ENCODE measurements around the gene TFDP2.
"Not testable (repeated sequence)": the region's sequence is repeated elsewhere in the genome, so short reads cannot be mapped to it uniquely, and the experiment has no call there.

The TFDP2 gene, protein sequence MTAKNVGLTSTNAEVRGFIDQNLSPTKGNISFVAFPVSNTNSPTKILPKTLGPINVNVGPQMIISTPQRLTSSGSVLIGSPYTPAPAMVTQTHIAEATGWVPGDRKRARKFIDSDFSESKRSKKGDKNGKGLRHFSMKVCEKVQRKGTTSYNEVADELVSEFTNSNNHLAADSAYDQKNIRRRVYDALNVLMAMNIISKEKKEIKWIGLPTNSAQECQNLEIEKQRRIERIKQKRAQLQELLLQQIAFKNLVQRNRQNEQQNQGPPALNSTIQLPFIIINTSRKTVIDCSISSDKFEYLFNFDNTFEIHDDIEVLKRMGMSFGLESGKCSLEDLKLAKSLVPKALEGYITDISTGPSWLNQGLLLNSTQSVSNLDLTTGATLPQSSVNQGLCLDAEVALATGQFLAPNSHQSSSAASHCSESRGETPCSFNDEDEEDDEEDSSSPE

GRCh38 chr3:142148792-142149672 is at the start of gene TFDP2:
TSS of gene TFDP2 (minus strand) at chr3:142149544. CDS start at chr3:142101749, 47,795 bp downstream.
- DNase-seq: peak; percentile 77

DNA sequence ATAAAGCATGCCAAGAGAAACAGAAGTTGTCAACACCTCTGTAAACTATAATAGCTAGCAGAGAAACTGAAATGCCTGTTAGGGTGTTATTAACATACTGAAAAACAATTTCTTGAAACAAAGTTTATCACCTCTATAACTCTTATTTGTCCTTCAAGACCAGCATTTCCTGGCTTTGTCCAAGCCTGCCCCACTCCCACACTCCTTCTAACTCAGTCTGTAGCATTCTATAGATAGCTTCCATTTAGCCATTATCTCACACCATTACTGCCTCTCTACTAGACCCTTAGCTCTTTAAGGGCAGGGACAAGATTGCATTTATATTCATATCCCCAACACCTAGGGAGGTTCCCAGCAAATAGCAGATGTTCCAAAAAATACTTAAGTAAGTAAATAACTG is 39.5 kb upstream of the TFDP2 start:
- no peak for DNase-seq

DNA sequence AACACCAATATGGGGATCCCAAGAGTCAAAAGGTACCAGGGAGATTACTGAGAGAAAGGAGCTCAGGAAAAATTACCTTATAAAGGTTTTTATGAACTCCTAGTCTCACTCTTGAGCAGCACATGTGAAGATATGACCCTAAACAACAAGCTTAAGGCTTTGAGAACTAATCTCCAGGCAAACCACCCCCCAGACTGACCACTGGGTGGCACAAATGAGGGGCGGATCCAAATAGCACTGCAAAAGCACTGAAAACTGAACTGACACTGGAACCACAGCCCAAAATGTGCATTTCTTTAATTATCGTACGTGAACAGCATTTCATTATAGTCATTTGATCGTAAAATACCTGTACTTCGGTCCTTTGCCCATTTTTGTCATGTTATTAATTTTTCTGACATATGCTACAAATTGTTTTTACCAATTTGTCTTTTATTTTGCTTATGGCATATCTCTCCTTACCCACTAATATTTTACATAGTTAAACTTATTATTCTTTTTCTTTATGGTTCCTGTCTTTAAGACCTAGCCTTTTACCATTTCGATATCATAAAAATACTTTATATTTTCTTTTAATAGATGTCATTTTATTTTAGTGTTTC is 31.5 kb upstream of the TFDP2 start:
- peak; percentile 24 for DNase-seq

DNA sequence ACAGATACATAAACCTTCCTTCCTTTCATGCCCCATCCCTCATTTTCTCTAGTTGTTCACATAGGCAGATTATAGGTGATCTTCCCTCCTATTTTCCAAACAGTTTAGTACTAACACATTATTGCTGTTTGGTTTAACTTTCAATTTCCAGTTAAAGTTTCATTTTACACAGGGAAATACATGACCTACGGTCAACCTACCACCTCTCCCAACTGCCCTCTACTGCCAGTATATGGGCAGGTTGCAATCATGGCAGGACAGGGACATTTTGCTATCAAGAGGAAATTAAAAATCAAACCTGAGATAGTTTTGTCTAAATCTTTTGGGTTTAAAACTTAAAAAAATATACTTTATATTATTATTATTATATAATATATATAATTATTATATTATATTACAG is 26.1 kb upstream of the TFDP2 start:
- DNase-seq: no peak

GRCh38 chr3:142174559-142174958 is 25.2 kb upstream of the TFDP2 start:
- DNase-seq: no peak

GRCh38 chr3:142168514-142168913 is 19.2 kb upstream of the TFDP2 start:
- no peak for DNase-seq

DNA sequence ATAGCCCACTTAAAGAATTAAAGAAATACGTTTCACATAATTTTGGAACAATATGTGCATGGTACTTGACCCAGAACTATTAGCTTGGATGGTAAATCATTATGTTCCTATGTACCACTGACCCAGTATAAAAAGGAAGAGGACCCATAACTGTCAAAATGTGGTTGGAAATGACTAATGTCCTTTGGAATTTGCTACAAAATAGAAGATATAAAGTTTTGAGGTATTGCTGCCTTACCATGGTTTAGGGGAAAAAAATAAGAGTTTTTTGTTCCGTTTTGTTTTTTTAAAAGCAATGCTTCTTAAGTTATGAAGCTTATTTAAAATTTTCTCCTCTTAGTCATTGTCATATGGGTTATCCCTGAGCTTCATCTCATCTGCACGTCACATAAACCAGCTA is 15.8 kb upstream of the TFDP2 start:
- no peak for DNase-seq

DNA sequence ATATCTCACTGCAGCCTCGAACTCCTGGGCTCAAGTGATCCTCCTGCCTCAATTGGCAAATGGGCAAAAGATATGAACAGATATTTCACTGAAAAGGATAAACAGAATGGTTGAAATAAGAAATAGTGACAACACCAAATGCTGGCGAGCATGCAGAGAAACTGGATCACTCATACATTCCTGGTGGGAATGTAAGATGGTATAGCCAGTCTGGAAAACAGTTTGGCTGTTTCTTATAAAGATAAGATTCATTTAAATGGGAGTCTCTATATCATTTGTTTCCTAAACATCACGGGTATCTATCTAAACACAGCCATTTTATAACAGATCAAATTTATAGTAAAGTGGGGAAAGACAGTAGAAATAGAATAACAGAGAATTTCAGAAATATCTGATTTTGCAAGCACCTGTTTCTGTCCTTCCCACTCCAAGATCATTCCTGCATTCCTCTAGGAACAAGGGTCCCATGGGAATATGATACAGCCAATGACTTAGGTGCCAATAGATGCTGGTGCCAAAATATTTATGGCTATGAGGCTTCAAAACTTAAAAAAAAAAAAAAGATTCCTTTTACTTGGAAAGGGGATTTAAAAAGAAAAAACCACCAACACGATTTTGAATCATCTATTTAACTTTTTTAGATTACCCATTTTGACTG is 9.9 kb upstream of the TFDP2 start:
- no peak for DNase-seq

- no peak for DNase-seq
These were observed 4.8 kb upstream of the TFDP2 start for GRCh38 chr3:142154186-142154585.

DNA sequence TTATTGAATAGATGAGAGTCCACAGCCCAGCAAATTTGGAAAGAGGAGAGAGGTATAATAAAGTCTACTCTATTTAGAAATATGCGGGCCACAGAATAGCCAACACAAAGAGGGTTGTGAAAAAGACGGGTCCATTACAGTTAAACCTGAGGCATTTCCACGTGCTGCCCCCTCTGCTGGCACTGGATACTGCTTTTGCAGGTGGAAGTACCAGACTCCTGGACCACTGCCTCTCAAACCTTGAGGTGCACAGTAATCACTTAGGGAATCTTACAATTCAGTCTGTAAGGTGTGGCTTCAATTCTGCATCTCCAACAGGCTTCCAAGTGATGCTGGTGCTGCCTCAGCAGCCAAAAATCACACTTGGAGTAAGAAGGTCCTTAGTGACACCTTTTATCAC is 3.0 kb upstream of the TFDP2 start:
- no peak for DNase-seq

DNA sequence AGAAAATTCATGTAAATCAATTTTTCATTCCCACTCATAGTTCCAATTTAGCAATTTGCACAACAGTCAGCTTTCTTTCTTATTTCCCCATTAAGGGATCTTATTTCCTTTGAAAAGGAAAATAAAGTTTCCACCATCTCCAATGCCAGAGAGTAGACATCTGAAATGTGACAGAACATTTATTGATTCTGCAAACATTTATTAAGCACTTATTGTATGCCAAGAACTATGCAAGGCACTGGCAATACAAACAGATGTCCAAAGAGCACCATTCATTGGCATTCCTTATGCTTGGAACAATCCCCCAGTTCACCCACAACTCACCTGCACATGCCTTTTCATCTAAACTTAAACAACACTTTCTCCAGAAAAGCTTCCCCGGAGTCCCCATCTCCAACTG is 2.5 kb upstream of the TFDP2 start:
- no peak for DNase-seq

- DNase-seq: no peak
These were observed 1.9 kb upstream of the TFDP2 start for GRCh38 chr3:142151240-142151639.

GRCh38 chr3:142150271-142150670 is 927 bp upstream of the TFDP2 start:
- no peak for DNase-seq

GRCh38 chr3:142149673-142149992 is 289 bp upstream of the TFDP2 start:
- no peak for DNase-seq

DNA sequence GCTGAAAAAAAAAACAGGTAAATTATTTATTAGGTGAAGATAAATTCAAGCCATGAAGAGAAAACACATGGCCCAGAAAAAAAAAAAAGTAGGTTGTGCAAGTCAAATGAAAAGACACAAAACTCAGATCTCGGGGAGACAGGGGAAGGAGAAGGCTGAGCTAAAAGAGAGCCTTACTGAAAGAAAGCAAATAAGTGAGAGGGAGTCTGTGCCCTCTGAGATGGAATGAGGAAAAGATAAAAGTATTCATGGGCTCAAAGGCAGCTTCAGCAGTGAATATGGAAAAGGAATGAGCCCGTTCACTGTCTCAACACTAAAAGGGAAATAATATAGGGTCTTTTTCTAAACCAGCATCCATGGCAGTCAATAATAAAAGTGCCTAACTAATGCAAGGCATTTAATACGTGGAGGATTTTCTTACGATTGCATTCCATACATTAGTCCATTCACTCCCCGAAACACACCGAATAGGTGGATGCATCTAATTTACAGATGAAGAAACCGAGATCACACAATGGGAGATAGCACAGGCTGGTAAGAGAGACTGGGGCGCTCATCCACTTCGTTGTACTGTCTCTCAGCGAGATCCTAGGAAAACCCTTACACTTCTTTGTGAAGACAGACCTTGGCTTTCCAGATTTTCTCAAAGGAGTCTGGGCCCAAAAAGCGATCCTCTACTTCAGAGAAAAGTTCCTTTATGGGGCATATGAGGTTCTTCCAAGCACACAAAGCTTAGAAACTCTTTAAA is 1.1 kb downstream of the TFDP2 start:
- DNase-seq: no peak

- not testable (repeated sequence) for DNase-seq
These were observed 4.8 kb downstream of the TFDP2 start for GRCh38 chr3:142144587-142144986.

DNA sequence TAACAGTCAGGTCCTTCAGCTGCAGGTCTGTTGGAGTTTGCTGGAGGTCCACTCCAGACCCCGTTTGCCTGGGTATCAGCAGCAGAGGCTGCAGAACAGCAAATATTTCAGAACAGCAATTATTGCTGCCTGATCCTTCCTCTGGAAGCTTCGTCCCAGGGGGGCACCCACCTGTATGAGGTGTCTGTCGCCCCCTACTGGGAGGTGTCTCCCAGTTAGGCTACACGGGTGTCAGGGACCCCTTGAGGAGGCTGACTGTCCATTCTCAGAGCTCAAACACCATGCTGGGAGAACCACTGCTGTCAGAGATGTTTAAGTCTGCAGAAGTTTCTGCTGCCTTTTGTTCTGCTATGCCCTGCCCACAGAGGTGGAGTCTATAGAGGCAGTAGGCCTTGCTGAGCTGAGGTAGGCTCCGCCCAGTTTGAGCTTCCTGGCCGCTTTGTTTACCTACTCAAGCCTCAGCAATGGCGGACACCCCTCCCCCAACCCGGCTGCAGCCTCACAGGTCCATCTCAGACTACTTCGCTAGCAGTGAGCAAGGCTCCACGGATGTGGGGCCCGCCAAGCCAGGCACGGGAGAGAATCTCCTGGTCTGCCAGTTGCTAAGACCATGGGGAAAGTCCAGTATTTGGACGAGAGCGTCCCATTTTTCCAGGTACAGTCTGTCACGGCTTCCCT is 8.6 kb downstream of the TFDP2 start:
- not testable (repeated sequence) for DNase-seq

GRCh38 chr3:142137089-142137488 is 12.3 kb downstream of the TFDP2 start:
- not testable (repeated sequence) for DNase-seq

- no peak for DNase-seq
These were observed 14.5 kb downstream of the TFDP2 start for GRCh38 chr3:142134799-142135325.

DNA sequence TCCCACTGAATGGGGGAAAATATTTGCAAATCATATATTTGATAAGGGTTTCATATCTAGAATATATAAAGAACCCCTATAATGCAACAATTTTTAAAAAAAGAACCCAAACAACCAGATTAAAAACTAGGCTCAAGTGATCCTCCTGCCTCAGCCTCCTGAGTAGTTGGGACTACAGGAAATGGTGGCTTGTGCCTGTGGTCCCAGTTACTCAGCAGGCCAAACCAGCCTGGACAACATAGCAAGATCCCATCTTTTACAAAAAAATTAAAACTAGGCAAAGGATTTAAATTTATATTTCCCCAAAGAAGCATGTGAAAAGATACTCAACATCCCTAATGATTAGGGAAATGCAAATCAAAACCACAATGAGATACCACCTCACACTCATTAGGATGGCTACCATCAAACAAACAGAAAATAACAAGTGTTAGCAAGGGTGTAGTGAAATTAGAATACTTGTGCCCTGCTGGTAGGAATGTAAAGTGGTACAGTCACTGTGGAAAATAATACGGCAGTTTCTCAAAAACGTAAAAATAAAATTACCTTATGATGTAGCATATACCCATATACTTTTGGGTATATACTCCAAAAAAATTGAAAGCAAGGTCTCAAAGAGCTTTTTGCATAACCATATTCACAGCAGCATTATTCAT is 19.7 kb downstream of the TFDP2 start:
- no peak for DNase-seq

All from kidney glomerular epithelial cell (primary cell).